ENCODE results near the gene CHI3L2.

The CHI3L2 gene

DNA sequence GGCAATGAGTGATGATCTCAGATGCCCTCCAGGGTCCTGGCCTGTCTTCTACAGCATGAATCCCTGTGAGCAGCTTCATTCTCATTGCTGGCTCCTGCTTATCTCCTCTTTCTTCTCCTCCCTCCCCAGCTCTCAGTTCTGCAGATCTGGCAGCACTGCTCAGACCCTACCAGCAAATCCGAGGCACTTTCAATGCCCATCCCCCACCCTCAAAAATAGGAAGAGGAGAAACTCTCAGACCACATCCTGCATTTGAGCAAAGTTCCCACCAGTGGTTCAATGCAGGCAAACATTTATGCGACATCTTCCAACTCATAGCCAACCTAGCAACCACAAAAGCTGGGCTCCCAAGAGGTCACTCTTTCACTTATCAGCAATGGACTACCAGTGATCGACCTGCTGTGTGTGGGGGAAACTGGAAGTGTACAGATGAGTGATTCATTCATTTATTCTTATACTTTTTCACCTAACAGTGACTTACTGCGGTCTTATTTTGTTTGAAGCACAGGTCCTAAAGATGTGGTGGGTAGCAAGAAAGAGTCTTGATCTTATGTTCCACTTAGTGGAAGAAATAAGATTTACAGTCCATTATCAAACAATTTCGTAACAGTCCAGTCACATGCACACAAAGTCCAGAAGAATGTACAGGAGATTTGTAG, 5.8 kb upstream of the CHI3L2 start:
- no peak for DNase-seq

DNA sequence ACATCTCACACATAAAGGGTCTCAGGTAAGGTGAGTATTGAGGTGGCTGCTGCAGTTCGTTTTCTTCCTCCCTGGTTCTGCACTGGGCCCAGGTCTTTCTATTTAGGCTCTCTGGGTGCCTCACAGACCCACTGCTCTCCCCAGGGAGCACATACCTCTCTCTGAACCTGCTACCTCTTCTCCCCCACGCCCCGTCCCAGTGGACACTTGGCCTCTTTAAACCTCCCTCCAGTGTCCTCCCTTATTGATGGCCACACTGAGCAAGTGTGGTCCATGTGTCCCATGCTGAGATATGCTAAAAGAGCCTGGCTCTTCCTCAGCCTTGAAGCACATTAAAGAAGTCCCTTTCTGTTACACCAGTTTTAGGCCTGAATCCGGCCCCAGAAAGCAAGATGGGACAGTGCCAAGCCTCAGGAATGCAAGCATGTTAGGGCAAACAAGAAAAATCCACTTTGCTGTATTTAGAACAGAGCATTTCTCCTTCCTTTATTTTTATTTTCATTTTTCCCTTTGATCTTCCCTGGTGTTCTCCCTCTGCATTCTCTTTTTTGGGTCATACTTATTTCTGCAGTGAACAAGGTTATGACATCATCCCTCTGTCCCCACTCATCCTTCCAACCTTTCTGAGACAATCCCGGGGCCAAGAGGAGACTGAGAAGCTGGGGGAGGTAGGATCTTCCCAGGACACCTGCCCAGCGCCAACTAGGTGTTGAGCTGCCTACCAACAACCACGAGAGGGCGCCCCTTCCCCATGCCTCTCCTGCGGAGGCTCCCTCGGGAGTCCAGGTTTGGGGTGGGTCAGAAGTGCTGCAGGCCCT, 5.0 kb upstream of the CHI3L2 start:
- peak; percentile 39 for DNase-seq

DNA sequence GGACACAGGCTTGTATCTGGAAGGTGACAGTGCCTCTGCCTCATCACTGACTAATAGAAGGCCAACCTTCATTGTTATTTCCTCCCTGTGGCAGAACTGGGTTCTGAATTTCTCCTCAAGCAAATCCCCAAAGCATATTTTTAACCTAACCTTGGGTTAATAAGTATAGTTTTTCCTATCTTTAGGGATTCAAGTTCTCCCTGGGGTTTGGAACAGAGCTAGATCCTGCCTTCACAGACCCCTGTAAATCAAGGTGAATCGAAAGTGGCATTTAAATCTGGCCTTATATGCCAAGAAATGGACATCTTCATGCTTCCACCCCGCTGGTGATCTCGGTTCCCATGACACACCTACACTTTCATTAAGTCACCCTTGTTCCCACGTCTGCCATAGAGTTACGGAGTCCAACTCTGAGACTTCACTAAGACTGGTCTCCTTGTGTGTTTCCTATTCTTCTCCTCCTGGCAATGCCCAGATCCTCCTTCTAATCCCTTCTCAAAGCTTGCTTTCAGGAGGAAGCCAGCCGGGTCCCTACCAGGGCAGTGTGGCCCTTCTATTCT, 4.3 kb upstream of the CHI3L2 start:
- no peak for DNase-seq

DNA sequence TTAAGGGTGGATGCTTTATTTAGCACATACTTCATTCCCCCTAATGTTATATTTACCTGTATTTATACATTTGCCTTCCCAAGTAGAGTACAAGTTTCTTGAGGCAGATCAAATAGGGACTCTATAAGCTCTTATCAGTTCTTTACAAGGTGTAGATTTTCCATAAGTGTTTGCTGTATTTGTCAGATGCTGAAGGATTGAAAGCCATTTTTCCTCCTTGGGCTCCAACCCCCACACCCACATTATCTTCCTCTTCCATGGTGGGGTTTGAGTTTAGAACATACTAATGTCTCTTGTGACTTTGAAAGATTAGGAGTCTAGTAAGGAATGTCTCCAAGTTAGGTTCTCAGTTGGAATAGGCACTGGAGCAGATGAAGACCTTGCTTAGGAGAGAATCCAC, 2.4 kb upstream of the CHI3L2 start:
- DNase-seq = no peak

DNA sequence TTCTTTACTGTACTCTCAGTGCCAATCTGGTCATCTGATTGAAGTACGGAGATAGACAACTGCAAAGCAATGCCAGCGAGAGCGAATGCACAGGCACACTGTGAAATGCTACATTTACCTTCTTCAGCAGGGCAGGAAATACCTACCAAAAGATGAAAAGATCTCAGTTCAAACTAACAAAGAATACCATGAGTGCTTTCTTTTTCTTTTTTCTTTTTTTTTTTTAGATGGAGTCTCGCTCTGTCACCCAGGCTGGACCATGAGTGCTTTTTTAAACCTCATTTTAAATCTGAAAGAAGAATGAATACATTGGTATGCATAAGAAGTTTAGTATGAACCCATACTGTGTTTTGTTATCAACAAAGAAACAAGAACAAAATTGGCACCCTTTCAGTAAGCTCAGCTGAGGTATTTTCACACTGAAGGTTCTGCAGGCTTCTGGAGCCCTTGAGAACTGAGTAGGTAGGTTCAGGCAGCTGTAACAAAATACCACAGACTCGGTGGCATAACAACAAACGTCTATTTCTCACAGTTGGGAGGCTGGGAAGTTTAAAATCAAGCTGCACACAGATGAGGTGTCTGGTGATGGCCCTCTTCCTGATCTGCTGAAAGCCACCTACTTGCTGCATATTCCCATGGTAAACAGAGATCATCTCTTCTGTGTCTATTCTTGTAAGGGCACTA, 1.7 kb upstream of the CHI3L2 start:
- DNase-seq = no peak

DNA sequence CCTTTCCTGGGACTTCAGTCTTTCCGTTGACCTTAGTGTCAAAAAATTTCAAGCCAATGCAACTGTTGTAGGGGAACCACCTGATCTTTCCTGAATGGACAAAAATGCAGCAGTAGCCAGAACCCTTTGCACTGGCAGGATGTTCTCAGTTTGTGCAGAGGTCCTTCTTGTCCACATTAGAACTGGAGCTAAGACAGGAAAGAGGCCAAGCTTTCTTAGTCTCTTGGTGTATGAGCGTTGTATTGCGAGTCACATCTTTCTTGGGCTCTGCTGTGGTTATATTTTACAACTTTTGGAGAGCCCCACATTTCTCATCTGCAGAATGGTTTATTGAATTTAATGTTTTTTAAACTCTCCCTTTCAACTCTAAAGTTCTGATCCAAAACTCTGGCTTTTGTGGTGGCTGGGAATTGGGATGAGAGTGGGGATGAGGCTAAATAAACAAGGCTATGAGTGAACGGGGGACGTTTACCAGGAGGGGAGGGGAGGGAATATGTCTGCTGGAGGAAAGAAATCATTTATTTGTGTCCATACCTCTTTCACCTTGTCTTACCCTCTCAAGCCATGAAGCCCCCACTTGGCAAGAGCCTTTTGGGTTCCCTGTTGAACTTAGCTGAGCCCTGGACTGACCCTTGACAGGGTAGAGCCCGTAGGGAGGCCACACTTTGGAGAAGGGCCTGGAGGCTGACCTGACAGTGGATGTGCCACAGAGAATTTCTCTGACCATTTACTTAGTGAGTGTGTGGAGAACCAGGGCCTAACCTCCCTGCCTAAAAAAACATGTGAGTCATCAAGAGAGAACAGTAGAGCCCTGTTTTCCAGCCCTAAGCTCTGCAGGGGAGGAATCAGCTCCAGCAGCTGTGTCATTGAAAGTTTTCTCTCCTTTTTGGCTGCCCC, 586 bp downstream of the CHI3L2 start:
- DNase-seq = no peak

DNA sequence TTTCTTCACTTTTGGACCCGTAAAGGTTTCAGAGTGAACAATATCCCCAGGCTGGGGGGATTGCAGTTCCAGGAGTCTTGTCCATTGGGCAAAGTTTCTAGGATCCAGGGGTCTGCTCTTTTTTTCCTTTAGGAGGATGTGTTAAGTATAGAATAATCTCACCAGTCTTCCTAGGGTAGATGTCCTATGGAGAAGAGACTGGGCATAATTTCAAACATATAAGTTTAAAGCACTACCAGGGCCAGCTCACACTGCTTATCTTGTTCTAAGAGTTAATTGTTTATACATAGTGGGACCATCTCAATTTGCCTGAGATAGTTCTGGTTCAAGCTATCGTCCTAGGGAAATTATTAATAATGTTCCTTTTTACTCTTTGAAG, 1.2 kb downstream of the CHI3L2 start:
- no peak for DNase-seq

DNA sequence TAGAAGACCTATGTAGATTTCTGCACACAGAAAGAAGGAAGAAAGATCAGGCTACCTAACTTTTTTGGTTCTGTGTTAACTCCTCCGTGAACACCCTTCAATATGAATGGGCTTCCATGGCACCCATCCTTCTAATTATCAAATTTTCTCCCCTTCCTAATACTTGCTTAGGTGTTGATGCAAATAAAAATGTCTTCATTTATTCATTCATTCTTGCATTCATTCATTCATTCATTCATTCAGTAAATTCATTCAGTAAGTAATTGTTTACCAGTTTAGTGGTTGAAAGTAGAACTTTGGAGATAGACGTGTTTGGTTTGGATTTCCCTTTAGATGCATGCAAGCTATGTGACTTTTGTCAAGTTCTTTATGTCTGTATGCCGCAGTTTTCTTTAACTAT, 4.6 kb downstream of the CHI3L2 start:
- no peak for DNase-seq

DNA sequence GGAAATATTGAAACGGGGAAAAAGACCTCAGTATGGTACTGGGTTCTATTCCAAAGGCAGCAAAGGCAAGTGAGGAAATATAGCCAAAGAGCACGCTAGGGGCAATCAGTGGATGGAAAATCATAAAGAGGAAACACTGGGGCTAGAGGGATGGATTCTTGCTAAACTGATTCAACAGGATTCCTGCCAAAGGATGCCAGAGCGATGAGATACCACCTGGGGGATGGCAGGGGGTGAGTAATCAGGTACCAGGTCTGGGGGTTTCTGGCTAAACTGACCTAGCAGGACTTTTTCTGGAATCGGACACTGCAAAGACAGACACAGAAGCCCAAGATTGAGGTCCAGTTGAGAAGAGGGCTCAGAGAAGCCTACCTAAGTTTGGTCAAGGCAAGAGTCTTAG, 6.7 kb downstream of the CHI3L2 start:
- DNase-seq = no peak

DNA sequence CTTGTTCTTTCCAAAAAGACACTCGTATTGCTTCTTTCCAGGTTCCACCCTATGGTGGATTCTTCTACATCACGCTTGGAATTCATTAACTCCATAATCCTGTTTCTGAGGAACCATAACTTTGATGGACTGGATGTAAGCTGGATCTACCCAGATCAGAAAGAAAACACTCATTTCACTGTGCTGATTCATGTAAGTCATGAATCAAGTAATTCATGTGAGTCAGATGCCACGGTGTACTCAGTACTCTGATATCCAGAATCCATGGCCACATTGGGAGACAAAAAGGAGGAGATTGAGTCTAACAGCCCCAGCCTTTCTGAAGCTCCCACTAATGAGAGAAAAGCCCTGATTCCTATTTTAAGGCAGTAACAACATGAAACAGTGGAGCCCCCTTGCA, 7.4 kb downstream of the CHI3L2 start:
- DNase-seq = no peak

DNA sequence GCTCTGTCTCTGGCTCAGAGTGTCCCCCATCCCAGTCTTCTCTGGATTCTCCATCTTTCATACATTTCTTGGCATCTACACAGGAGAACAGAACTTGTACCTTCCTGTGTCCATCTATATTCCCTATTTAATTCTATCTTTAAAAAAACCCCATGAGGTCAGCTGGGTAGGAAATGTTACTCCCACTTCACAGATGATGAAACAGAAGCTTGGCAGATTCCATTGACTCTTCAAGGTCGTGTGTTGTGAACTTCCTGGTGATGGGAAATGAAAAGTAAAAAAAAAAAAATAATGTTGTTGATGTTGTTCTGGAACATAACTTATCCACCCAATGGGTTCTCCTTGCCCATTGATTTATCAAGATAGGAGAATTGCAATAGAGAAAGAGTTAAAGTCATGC, 8.9 kb downstream of the CHI3L2 start:
- DNase-seq = no peak

DNA sequence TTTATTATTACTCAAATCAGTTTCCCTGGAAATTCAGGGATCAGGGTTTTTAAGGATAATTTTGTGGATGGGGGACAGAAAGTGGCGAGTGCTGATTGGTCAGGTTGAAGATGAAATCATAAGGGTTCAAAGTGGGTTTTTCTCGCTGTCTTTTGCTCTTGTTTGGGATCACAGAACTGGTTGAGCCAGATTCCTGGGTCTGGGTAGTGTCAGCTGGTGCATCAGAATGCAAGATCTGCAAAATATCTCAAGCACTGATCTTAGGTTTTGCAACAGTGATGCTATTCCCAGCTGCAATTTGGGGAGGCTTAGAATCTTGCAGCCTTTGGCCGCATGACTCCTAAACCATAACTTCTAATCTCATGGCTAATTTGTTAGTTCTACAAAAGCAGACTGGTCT, 9.3 kb downstream of the CHI3L2 start:
- DNase-seq = no peak

DNA sequence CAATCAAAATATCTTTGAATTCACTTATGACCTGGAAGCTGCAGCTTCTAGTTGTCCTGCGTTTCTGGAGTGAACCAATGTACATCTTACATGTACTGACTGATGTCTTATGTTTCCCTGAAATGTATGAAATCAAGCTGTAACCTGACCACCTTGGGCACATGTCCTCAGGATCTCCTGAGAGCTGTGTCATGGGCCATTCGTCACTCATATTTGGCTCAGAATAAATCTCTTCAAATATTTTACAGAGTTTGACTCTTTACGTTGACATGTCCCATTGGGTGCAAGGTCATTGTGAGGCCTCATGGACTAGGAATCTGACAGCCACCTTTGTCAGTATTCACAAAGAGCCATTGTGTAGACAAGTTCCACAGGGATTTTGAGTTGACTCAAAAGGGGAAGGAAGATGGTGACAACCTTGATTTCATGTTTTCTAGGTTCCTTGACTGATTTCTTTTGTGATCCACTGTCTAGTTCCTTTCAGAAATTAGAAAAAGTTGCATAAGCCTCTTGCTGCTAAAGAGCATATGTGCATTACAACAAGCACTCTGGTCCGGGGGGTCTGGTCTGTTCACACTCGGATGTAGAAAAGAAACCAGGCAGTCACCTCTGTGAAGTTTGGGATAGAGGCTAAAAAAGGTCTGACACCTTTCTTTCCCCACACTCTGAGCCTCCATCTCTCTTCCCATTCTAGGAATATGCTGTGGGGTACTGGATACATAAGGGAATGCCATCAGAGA, 10.7 kb downstream of the CHI3L2 start:
- DNase-seq = no peak

DNA sequence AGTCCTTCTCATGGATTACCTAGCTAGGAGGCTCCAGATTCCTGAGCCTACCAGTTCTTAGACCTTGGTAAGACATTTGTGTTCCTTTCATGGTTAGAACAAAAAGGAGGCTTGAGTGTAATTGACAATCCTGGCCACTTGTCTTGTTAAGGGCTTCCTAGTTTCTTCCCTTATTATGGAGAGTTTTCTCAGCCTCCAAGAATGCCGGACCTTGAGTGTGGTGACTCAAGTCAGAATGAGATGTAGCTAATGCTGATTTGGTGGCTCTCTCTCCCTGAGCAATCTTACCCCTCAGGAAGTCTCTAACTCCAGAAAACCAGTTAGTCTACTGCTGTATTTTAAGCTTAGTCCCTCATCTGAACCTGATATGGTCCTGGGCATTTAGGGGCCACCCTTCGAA, 14.3 kb downstream of the CHI3L2 start:
- no peak for DNase-seq

DNA sequence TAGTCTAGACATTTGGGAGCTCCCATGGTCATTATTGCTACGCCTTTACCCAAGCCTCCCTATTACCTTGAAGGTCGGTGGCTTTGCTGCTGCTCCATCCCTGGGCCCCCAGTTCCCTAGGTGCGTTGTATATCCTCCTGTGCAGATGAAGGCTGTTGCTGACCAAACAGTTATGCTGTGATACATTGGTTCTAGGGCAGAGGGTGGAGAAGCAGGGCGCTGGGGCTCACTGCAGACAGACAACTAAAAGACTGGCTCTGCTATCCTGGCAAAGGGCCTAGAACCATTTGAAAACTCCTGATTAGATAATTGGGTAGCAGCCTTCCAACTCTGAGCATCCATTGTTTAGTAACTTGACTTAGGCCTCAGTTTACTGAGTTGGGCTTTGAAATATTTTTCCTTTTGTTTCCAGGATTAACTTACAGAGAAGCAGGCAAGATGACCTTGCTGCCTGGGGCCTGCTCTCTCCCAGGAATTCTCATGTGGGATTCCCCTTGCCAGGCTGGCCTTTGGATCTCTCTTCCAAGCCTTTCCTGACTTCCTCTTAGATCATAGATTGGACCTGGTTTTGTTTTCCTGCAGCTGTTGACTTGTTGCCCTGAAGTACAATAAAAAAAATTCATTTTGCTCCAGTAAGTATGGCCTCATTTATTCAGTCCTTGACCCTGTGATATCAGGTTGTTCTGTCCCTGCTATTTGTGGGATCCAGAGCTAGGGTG, 15.5 kb downstream of the CHI3L2 start:
- DNase-seq = no peak

DNA sequence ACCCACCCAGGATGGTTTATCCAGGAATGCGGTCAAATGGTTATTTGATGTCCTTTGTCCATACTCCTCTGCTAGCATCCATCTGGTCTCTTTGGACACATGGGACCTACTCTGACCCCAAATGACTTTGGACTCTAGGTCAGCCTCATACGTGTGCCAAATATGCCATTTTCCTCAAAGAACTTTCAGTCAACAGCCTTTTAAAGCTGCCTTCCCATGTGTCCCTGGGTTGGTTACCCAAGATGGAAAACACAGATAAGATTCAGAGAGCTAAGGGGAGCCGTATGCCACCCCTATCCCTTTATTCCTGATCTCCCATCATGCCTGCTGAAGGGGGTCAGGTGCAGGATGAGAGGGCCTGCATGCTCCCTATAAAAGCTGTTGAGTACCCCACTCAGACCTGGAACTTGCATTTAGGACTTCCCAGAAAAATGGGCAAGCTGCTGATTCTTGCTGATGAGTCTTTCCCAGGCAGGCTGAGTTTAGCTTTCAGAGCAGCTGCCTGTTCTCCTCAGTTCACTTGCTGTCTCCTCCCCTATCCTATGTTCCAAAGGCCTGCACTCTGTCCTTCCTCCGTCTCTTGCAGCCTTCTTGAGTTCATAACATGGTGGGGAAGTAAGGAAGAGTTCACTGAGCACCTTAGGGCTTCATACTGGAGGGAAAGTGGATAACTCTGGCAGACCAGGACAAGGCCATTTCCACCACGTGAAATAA, 19.8 kb downstream of the CHI3L2 start:
- no peak for DNase-seq

DNA sequence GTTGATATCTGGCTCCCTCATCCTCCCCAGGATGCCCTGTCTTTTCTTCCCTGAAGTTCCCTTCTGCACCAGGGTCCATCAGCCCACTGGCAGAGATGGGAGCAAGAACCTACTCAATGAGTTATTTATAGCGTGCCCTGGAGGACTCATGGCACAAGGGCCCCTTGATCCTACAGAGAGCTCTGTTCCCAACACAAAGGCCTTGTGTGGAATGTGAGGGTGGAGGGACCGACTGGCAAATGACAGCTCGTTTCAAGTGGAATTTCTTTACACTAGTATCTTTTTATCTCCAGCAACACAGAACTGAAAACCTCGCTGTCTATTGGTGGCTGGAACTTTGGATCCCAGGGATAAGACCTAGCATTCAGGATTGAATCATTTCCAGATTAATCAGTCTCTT, 22.4 kb downstream of the CHI3L2 start:
- no peak for DNase-seq

DNA sequence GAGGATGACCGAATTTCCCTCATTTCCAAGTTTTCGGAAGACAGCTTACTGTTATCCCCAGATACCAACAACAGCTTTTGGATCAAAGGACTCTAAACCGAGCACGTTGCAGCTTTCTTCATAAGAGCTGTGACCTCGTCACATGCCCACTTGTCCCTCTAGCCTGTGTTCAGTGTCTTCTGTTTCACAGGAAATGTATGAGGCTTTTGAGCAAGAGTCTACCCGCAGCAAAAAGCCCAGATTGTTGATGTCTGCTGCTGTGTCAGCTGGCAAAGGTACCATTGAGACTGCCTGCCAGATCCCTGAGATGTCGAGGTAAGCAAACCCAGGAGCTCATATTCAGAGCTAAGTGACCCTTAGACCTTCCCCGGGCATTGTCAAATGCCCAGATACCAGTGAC, 24.1 kb downstream of the CHI3L2 start:
- DNase-seq = no peak

DNA sequence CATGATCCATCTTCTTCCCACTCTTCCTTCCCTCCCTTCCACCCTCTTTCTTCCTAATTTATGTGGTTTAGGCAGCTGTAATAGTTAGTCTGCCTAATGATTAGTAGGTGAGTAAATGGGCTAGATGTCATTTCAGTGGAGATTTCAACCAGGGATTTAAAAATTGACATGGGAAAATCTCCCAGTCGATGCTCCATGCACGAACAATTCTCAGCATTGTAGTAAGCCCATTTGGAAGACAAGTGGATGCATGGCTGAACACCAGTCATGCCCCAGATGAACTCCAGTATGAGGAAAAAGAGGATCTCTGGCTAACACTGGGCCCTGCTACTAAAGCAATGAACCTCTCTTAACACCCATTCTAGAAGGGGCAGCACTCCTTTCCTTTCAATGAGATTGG, 25.3 kb downstream of the CHI3L2 start:
- DNase-seq = no peak

DNA sequence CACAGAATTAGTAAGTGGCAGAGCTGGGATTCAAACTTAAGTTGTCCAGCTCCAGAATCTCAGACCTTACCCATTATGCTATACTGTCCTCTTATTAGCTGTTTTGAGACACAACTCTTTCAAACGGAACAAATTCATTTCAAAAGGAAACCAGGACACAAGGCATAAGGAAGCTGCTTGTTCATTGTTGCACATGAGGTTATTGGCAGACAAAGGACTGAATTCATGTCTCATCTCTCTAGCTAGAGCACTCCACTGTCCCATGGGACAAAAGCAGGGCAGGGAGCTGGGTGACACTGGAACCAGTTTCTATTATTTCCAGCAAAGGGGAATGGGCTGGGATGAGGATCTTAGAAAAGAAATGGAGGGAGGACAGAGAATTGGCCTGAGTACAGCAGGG, 26.4 kb downstream of the CHI3L2 start:
- DNase-seq = no peak
